ENCODE data around the gene OSBPL7. TPM values are rescaled to one million over a fixed set of nuclear protein-coding genes. Genes with fewer than 3 reads are reported as not detected.
"Not testable (repeated sequence)": the region's sequence is repeated elsewhere in the genome, so short reads cannot be mapped to it uniquely, and the experiment has no call there.

The OSBPL7 gene
- total and polyA plus RNA-seq, 2 donors (not counting 3 experiments of a cell fraction or from before 2014, with no cell fraction given): 16.2 to 29.1 TPM

DNA sequence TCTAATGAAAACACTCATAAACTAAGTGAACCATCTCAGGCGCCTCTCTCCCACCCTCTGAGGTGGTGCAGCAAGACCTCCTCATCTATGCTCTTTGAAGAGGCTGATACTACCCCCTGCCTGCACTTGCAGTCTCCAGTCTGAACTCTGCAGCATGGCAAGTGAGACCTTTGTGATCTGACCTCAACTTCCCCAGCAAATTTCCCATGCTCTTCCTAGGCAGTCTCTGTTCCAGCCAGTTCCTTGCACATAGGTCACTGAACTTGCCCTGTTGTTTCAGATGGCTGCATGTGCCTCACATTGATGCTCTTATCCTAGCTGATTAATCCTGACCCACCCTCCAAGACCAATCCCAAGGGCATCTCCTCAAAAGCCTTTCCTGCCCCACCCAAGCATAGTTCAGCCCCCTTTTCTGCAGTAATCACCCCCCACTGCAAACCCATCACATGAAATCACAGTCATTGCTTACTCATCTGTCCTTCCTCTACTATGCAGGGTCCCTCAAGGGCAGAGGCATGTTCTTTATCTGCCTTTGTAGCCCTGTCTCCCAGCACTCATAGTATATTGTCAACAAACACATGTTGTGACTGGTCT lies 46.5 kb downstream of the OSBPL7 start:
- TF ChIP-seq, protein P1, sequence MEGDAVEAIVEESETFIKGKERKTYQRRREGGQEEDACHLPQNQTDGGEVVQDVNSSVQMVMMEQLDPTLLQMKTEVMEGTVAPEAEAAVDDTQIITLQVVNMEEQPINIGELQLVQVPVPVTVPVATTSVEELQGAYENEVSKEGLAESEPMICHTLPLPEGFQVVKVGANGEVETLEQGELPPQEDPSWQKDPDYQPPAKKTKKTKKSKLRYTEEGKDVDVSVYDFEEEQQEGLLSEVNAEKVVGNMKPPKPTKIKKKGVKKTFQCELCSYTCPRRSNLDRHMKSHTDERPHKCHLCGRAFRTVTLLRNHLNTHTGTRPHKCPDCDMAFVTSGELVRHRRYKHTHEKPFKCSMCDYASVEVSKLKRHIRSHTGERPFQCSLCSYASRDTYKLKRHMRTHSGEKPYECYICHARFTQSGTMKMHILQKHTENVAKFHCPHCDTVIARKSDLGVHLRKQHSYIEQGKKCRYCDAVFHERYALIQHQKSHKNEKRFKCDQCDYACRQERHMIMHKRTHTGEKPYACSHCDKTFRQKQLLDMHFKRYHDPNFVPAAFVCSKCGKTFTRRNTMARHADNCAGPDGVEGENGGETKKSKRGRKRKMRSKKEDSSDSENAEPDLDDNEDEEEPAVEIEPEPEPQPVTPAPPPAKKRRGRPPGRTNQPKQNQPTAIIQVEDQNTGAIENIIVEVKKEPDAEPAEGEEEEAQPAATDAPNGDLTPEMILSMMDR (IDR thresholded peaks at IDR 0.05; ENCODE audit: extremely low read depth in 1 of 2, insufficient read depth in 1 of 2, low read depth in 1 of 2, low read length in 2 of 2): no peak
- TF ChIP-seq POLR2AphosphoS5 (IDR thresholded peaks at IDR 0.05; ENCODE audit: insufficient read depth, low read depth, low read length): no peak
- no peaks in the 10 kb centered on the region for H3K79me2 ChIP-seq (ENCODE audit: control insufficient read depth, insufficient read depth, low read length)
- POLR2A ChIA-PET: no interaction called here
- H3K27ac ChIP-seq (ENCODE audit: insufficient read depth, low read depth, low read length): no peak overlapping the region
- no peak overlapping the region for H3K9ac ChIP-seq (replicated peaks; ENCODE audit: extremely low read depth, insufficient read depth, low read length)
- H3K27me3 ChIP-seq (ENCODE audit: control insufficient read depth in 2 of 2, insufficient read depth in 2 of 2, low read length in 2 of 2): peaks cover 11 to 22% of the 10 kb centered on the region in 2 experiments
- no peak overlapping the region for H2AFZ ChIP-seq (ENCODE audit: low read depth, low read length)
- dilution Hi-C loops (cut with MboI; ENCODE audit: extremely low pct_ligation_motif_present, low sequenced_read_pairs) (no loop called here), intact Hi-C loops (cut with micrococcal nuclease) (no loop called here)
- H3K9me1 ChIP-seq (replicated peaks; ENCODE audit: control insufficient read depth, extremely low read depth, insufficient read depth, low read length): no peaks in the 10 kb centered on the region
- H3K4me2 ChIP-seq (ENCODE audit: insufficient read depth, low read length): no peak overlapping the region
- CTCF ChIA-PET: interaction anchor here (0.8 to 1.4 kb wide), 3 partner anchors 10 to 115 kb away, joined by 3 to 5 read pairs (median 4); no protein-coding TSS in a partner anchor
- no peaks in the 10 kb centered on the region for H3K4me1 ChIP-seq (ENCODE audit: control insufficient read depth, extremely low read depth, insufficient read depth, low read length)
- H4K20me1 ChIP-seq (replicated peaks; ENCODE audit: control insufficient read depth, extremely low read depth, insufficient read depth, low read length): no peaks in the 10 kb centered on the region
- H3K4me3 ChIP-seq (replicated peaks in 1 of 3; ENCODE audit: insufficient read depth in 1 of 3, low read depth in 1 of 3, low read length in 3 of 3): no peak overlapping the region
- no peaks in the 10 kb centered on the region for H3K9me3 ChIP-seq (replicated peaks; ENCODE audit: control insufficient read depth, insufficient read depth, low read length)
- DNase-seq (ENCODE audit: low read depth, low spot score) (no peak), FAIRE-seq (no peak)
- no TSS peak for BruUV-seq (replicated peaks)
- no peaks in the 10 kb centered on the region for H3K36me3 ChIP-seq (ENCODE audit: control insufficient read depth in 2 of 2, extremely low read depth in 1 of 2, insufficient read depth in 2 of 2, low read length in 2 of 2)

DNA sequence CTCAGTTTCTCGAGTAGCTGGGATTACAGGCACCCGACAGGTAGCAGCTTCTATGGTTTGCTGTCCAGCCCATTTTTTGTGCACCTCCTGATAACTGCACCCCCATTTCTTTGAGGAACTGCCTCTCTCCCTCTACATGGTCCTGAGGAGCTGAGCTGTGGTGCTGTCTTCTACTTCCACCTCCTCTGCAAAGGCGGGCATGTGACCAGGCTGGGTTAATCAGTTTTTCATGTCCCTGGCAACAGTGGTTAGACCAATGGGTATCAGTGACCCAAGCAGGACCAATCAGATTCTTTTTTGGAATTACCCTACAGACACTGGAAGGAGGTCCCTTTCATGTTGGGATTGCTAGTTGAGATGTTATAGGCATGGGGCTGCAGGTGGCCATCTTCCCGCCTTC lies 47.3 kb downstream of the OSBPL7 start:
- Histone ChIP-seq H3K36me3 (ENCODE audit: control insufficient read depth in 2 of 2, extremely low read depth in 1 of 2, insufficient read depth in 2 of 2, low read length in 2 of 2) (no peaks in the 10 kb centered on the region), H3K9me3 (replicated peaks; ENCODE audit: control insufficient read depth, insufficient read depth, low read length) (no peaks in the 10 kb centered on the region), H3K4me2 (ENCODE audit: insufficient read depth, low read length) (no peak overlapping the region), H4K20me1 (replicated peaks; ENCODE audit: control insufficient read depth, extremely low read depth, insufficient read depth, low read length) (no peaks in the 10 kb centered on the region), H3K4me3 (replicated peaks in 1 of 3; ENCODE audit: insufficient read depth in 1 of 3, low read depth in 1 of 3, low read length in 3 of 3) (no peak overlapping the region), H3K27me3 (ENCODE audit: control insufficient read depth in 2 of 2, insufficient read depth in 2 of 2, low read length in 2 of 2) (peaks cover 11 to 22% of the 10 kb centered on the region in 2 experiments), H3K9ac (replicated peaks; ENCODE audit: extremely low read depth, insufficient read depth, low read length) (no peak overlapping the region), H3K79me2 (ENCODE audit: control insufficient read depth, insufficient read depth, low read length) (no peaks in the 10 kb centered on the region), H2AFZ (ENCODE audit: low read depth, low read length) (no peak overlapping the region), H3K4me1 (ENCODE audit: control insufficient read depth, extremely low read depth, insufficient read depth, low read length) (no peaks in the 10 kb centered on the region), H3K27ac (ENCODE audit: insufficient read depth, low read depth, low read length) (no peak overlapping the region), H3K9me1 (replicated peaks; ENCODE audit: control insufficient read depth, extremely low read depth, insufficient read depth, low read length) (no peaks in the 10 kb centered on the region)
- dilution Hi-C loops (cut with MboI; ENCODE audit: extremely low pct_ligation_motif_present, low sequenced_read_pairs): no loop called here
- FAIRE-seq: no peak
- intact Hi-C loops (cut with micrococcal nuclease): no loop called here
- no TSS peak for BruUV-seq (replicated peaks)
- no peak for TF ChIP-seq MAX (IDR thresholded peaks at IDR 0.05; ENCODE audit: insufficient read depth, insufficient read length)
- TF ChIP-seq, protein P1 (IDR thresholded peaks at IDR 0.05; ENCODE audit: extremely low read depth in 1 of 2, insufficient read depth in 1 of 2, low read depth in 1 of 2, low read length in 2 of 2): no peak
- TF ChIP-seq JUN (IDR thresholded peaks at IDR 0.05; ENCODE audit: borderline replicate concordance, insufficient read depth, insufficient read length, low read depth): no peak
- POLR2A ChIA-PET: no interaction called here
- CTCF ChIA-PET: interaction anchor here (0.7 to 1.1 kb wide), 4 partner anchors 16 to 115 kb away, joined by 3 read pairs; no protein-coding TSS in a partner anchor
- DNase-seq (ENCODE audit: low read depth, low spot score): no peak

GRCh38 chr17:47773649-47774048 lies 47.9 kb downstream of the OSBPL7 start:
- H3K4me2 ChIP-seq (ENCODE audit: insufficient read depth, low read length); H3K9me1 ChIP-seq (replicated peaks; ENCODE audit: control insufficient read depth, extremely low read depth, insufficient read depth, low read length); H3K27ac ChIP-seq (ENCODE audit: insufficient read depth, low read depth, low read length); H3K9me3 ChIP-seq (replicated peaks; ENCODE audit: control insufficient read depth, insufficient read depth, low read length); H3K79me2 ChIP-seq (ENCODE audit: control insufficient read depth, insufficient read depth, low read length); FAIRE-seq; H4K20me1 ChIP-seq (replicated peaks; ENCODE audit: control insufficient read depth, extremely low read depth, insufficient read depth, low read length); dilution Hi-C loops (cut with MboI; ENCODE audit: extremely low pct_ligation_motif_present, low sequenced_read_pairs); H2AFZ ChIP-seq (ENCODE audit: low read depth, low read length); DNase-seq (ENCODE audit: low read depth, low spot score); BruUV-seq (replicated peaks); H3K36me3 ChIP-seq (ENCODE audit: control insufficient read depth in 2 of 2, extremely low read depth in 1 of 2, insufficient read depth in 2 of 2, low read length in 2 of 2); H3K4me3 ChIP-seq (replicated peaks in 1 of 3; ENCODE audit: insufficient read depth in 1 of 3, low read depth in 1 of 3, low read length in 3 of 3); intact Hi-C loops (cut with micrococcal nuclease); H3K4me1 ChIP-seq (ENCODE audit: control insufficient read depth, extremely low read depth, insufficient read depth, low read length); H3K9ac ChIP-seq (replicated peaks; ENCODE audit: extremely low read depth, insufficient read depth, low read length); POLR2A ChIA-PET: not testable (repeated sequence)
- CTCF ChIA-PET: interaction anchor here (0.7 to 1.3 kb wide), 5 partner anchors 16 to 116 kb away, joined by 3 read pairs; no protein-coding TSS in a partner anchor
- peaks cover 11 to 21% of the 10 kb centered on the region in 2 experiments for H3K27me3 ChIP-seq (ENCODE audit: control insufficient read depth in 2 of 2, insufficient read depth in 2 of 2, low read length in 2 of 2)
